Fibroblast of skin of right quadriceps (primary cell): Measurements from ENCODE around the gene LPAR1.

Experiments used
- DNase-seq: peaks from one replicate; pipeline ENCODE4 v3.0.0-alpha.2; 2013

The LPAR1 gene

GRCh38 chr9:110997847-110998246 is 40.4 kb downstream of the LPAR1 start:
- peak; percentile 45 for DNase-seq

- peak; percentile 86 for DNase-seq
Observed at GRCh38 chr9:110996436-110997220, 41.6 kb downstream of the LPAR1 start.

GRCh38 chr9:110995420-110996340 is 42.6 kb downstream of the LPAR1 start:
- peak; percentile 41 for DNase-seq

- DNase-seq: peak; percentile 78
Observed at GRCh38 chr9:110994771-110995241, 43.5 kb downstream of the LPAR1 start.

- DNase-seq: no peak
Observed at GRCh38 chr9:110990481-110990880, 47.8 kb downstream of the LPAR1 start.

- peak; percentile 39 for DNase-seq
Observed at GRCh38 chr9:110986529-110986928, 51.7 kb downstream of the LPAR1 start.

GRCh38 chr9:110984890-110985437 is 53.3 kb downstream of the LPAR1 start:
- no peak for DNase-seq

GRCh38 chr9:110980261-110980660 is 58.0 kb downstream of the LPAR1 start:
- DNase-seq: no peak

GRCh38 chr9:110979636-110980035 is 58.6 kb downstream of the LPAR1 start:
- no peak for DNase-seq

- no peak for DNase-seq
Observed at GRCh38 chr9:110978516-110978915, 59.8 kb downstream of the LPAR1 start.

GRCh38 chr9:110977259-110977709 is 61.0 kb downstream of the LPAR1 start:
- DNase-seq: peak; percentile 77

- DNase-seq: no peak
Observed at GRCh38 chr9:110975969-110976368, 62.3 kb downstream of the LPAR1 start.

GRCh38 chr9:110975278-110975677 is 63.0 kb downstream of the LPAR1 start:
- no peak for DNase-seq

- no peak for DNase-seq
Observed at GRCh38 chr9:110971705-110972104, 66.6 kb downstream of the LPAR1 start.

GRCh38 chr9:110971234-110971633 is 67.0 kb downstream of the LPAR1 start:
- no peak for DNase-seq

- DNase-seq: peak; percentile 90
Observed at GRCh38 chr9:110969971-110970386, 68.3 kb downstream of the LPAR1 start.

GRCh38 chr9:110968096-110968495 is 70.2 kb downstream of the LPAR1 start:
- no peak for DNase-seq

GRCh38 chr9:110967196-110967595 is 71.1 kb downstream of the LPAR1 start:
- DNase-seq: no peak

- DNase-seq: no peak
Observed at GRCh38 chr9:110960288-110960687, 78.0 kb downstream of the LPAR1 start.

- no peak for DNase-seq
Observed at GRCh38 chr9:110958847-110959246, 79.4 kb downstream of the LPAR1 start.

- peak; percentile 60 for DNase-seq
Observed at GRCh38 chr9:110954822-110955291, 83.4 kb downstream of the LPAR1 start.

GRCh38 chr9:110952540-110952859 is 85.8 kb downstream of the LPAR1 start:
- DNase-seq: no peak

- no peak for DNase-seq
Observed at GRCh38 chr9:110951805-110952539, 86.3 kb downstream of the LPAR1 start.
